Mesendoderm (in vitro differentiated cells): Measurements from ENCODE around the gene TAC4.

Source experiments
- DNase-seq: peaks from one replicate; pipeline ENCODE4 v3.0.0; 2013
- H2AK5ac ChIP-seq: 2 replicates; pipeline ENCODE4 v1.6.1; 2013; ENCODE audit warnings: low read length, inconsistent platforms
- H2BK120ac ChIP-seq: 2 replicates; pipeline ENCODE4 v1.6.1; 2013; ENCODE audit warnings: low read depth, mild to moderate bottlenecking, low read length, moderate library complexity, mixed read lengths
- H2BK15ac ChIP-seq: replicated peaks from 2 replicates; pipeline ENCODE4 v1.6.1; 2013; ENCODE audit warnings: low read depth, mild to moderate bottlenecking, moderate library complexity
- H2BK5ac ChIP-seq: 2 replicates; pipeline ENCODE4 v1.6.1; 2013; ENCODE audit warnings: low read length, inconsistent platforms
- H3K18ac ChIP-seq: 2 replicates; pipeline ENCODE4 v1.6.1; 2013; ENCODE audit warnings: mild to moderate bottlenecking, low read length, mixed read lengths
- H3K23ac ChIP-seq: one replicate; pipeline ENCODE4 v1.6.1; 2013; ENCODE audit warnings: low read length
- H3K27ac ChIP-seq: 2 replicates; pipeline ENCODE4 v1.5.1; 2013; ENCODE audit warnings: low read depth, mild to moderate bottlenecking, inconsistent platforms, low read length, moderate library complexity
- H3K27me3 ChIP-seq: 2 replicates; pipeline ENCODE4 v1.6.1; 2013; ENCODE audit warnings: low read length, control low read depth, mild to moderate bottlenecking, inconsistent platforms; ENCODE audit not compliant: insufficient read depth, poor library complexity
- H3K36me3 ChIP-seq: 2 replicates; pipeline ENCODE4 v1.6.1; 2013; ENCODE audit warnings: low read length, inconsistent platforms; ENCODE audit not compliant: control insufficient read depth, insufficient read depth
- H3K4ac ChIP-seq: one replicate; pipeline ENCODE4 v1.6.1; 2013; ENCODE audit warnings: low read depth, mild to moderate bottlenecking, low read length, moderate library complexity
- H3K4me1 ChIP-seq: 2 replicates; pipeline ENCODE4 v1.6.1; 2013; ENCODE audit warnings: low read depth, low read length, inconsistent platforms; ENCODE audit not compliant: control insufficient read depth
- H3K4me2 ChIP-seq: 2 replicates; pipeline ENCODE4 v1.6.1; 2013; ENCODE audit warnings: low read length
- H3K4me3 ChIP-seq: 2 replicates; pipeline ENCODE4 v1.5.1; 2013; ENCODE audit warnings: mild to moderate bottlenecking, low read length
- H3K56ac ChIP-seq: one replicate; pipeline ENCODE4 v1.6.1; 2013; ENCODE audit warnings: low read length
- H3K79me1 ChIP-seq: 2 replicates; pipeline ENCODE4 v1.6.1; 2013; ENCODE audit warnings: low read length, inconsistent platforms
- H3K79me2 ChIP-seq: 2 replicates; pipeline ENCODE4 v1.6.1; 2013; ENCODE audit warnings: mild to moderate bottlenecking, low read length; ENCODE audit not compliant: control insufficient read depth, insufficient read depth
- H3K9ac ChIP-seq: 2 replicates; pipeline ENCODE4 v1.6.1; 2013; ENCODE audit warnings: low read length, inconsistent platforms
- H4K5ac ChIP-seq: one replicate; pipeline ENCODE4 v1.6.1; 2013; ENCODE audit warnings: low read length
- H4K8ac ChIP-seq: one replicate; pipeline ENCODE4 v1.6.1; 2013; ENCODE audit warnings: low read depth, mild to moderate bottlenecking, control low read depth, low read length, moderate library complexity
- WGBS: extraction: QIAGEN DNeasy Blood & Tissue Kit; methylation state at CpG from one replicate; pipeline ENCODE4 v1.1.7; 2013; ENCODE audit warnings: low lambda C conversion rate, missing lambda C conversion rate; ENCODE audit not compliant: insufficient coverage; ENCODE audit errors: extremely low coverage; 5-methylcytosine and 5-hydroxymethylcytosine counted together

The TAC4 gene

GRCh38 chr17:49841548-49841947 is 6.3 kb downstream of the TAC4 start:
- H3K27ac ChIP-seq, result no peak overlapping the region
- no peaks in the 10 kb centered on the region for H3K4me1 ChIP-seq
- H4K8ac ChIP-seq, result no peak overlapping the region
- no peak overlapping the region for H4K5ac ChIP-seq
- H2BK15ac ChIP-seq, result no peak overlapping the region
- H3K4ac ChIP-seq, result no peak overlapping the region
- H2BK5ac ChIP-seq, result no peak overlapping the region
- H3K23ac ChIP-seq, result no peak overlapping the region
- no peak for DNase-seq
- peaks cover 1% of the 10 kb centered on the region for H3K79me1 ChIP-seq
- no peak overlapping the region for H3K9ac ChIP-seq
- no peaks in the 10 kb centered on the region for H3K27me3 ChIP-seq
- no peak overlapping the region for H3K4me3 ChIP-seq
- no peak overlapping the region for H3K4me2 ChIP-seq
- no peak overlapping the region for H3K56ac ChIP-seq
- no peak overlapping the region for H2AK5ac ChIP-seq
- no peak overlapping the region for H3K18ac ChIP-seq
- no peaks in the 10 kb centered on the region for H3K79me2 ChIP-seq
- H2BK120ac ChIP-seq, result no peak overlapping the region
- no CpG with 5 or more reads among the region's 3 CpGs for WGBS
- peaks cover 4% of the 10 kb centered on the region for H3K36me3 ChIP-seq

GRCh38 chr17:49839455-49839854 is 8.4 kb downstream of the TAC4 start:
- Histone ChIP-seq H4K8ac (no peak overlapping the region), H3K9ac (no peak overlapping the region), H3K4me3 (no peak overlapping the region), H3K27me3 (no peaks in the 10 kb centered on the region), H3K79me1 (peaks cover 1% of the 10 kb centered on the region), H3K4ac (no peak overlapping the region), H3K79me2 (no peaks in the 10 kb centered on the region), H3K56ac (peak overlapping the region; percentile 5), H2BK15ac (no peak overlapping the region), H4K5ac (no peak overlapping the region), H3K4me2 (no peak overlapping the region), H3K36me3 (peaks cover 2% of the 10 kb centered on the region), H2BK5ac (no peak overlapping the region), H3K23ac (no peak overlapping the region), H3K18ac (no peak overlapping the region), H2BK120ac (no peak overlapping the region), H3K4me1 (no peaks in the 10 kb centered on the region), H3K27ac (no peak overlapping the region), H2AK5ac (no peak overlapping the region)
- WGBS, result no CpG with 5 or more reads among the region's 5 CpGs
- DNase-seq, result no peak

GRCh38 chr17:49836111-49837030 is 11.5 kb downstream of the TAC4 start:
- no CpG with 5 or more reads among the region's 16 CpGs for WGBS
- Histone ChIP-seq H3K36me3 (no peaks in the 10 kb centered on the region), H3K56ac (no peak overlapping the region), H3K27me3 (no peaks in the 10 kb centered on the region), H2BK120ac (no peak overlapping the region), H3K79me2 (no peaks in the 10 kb centered on the region), H3K4me2 (no peak overlapping the region), H3K23ac (no peak overlapping the region), H3K79me1 (peaks cover 1% of the 10 kb centered on the region), H3K9ac (no peak overlapping the region), H3K4me1 (peaks cover 3% of the 10 kb centered on the region), H3K18ac (no peak overlapping the region), H2BK15ac (no peak overlapping the region), H3K4me3 (no peak overlapping the region), H2BK5ac (no peak overlapping the region), H3K27ac (no peak overlapping the region), H3K4ac (no peak overlapping the region), H2AK5ac (no peak overlapping the region), H4K8ac (no peak overlapping the region), H4K5ac (no peak overlapping the region)
- peak; percentile 47 for DNase-seq

- H3K79me1 ChIP-seq, result peaks cover under 1% of the 10 kb centered on the region
These were observed 12.4 kb downstream of the TAC4 start for GRCh38 chr17:49835472-49835871.

GRCh38 chr17:49834118-49834743 is 13.6 kb downstream of the TAC4 start:
- H3K4me1 ChIP-seq, result peaks cover 3% of the 10 kb centered on the region
- WGBS, result no CpG with 5 or more reads among the region's 19 CpGs
- H3K4me3 ChIP-seq, result no peak overlapping the region

More at GRCh38 chr17:49835472-49835871, 12.4 kb downstream of the TAC4 start:
- H3K18ac ChIP-seq, result no peak overlapping the region
- H3K27ac ChIP-seq, result no peak overlapping the region
- H3K4me3 ChIP-seq, result no peak overlapping the region
- no peak overlapping the region for H2BK5ac ChIP-seq
- no peak overlapping the region for H3K9ac ChIP-seq
- H3K4me1 ChIP-seq, result peaks cover 3% of the 10 kb centered on the region
- no peaks in the 10 kb centered on the region for H3K27me3 ChIP-seq
- no peak overlapping the region for H4K5ac ChIP-seq
- no peak overlapping the region for H3K23ac ChIP-seq
- no peak overlapping the region for H2AK5ac ChIP-seq
- H3K4ac ChIP-seq, result no peak overlapping the region
- H3K56ac ChIP-seq, result no peak overlapping the region
- no peak overlapping the region for H4K8ac ChIP-seq
- WGBS, result no CpG with 5 or more reads among the region's 7 CpGs
- H3K36me3 ChIP-seq, result no peaks in the 10 kb centered on the region
- no peak overlapping the region for H2BK120ac ChIP-seq
- H2BK15ac ChIP-seq, result no peak overlapping the region
- no peaks in the 10 kb centered on the region for H3K79me2 ChIP-seq
- no peak overlapping the region for H3K4me2 ChIP-seq
- DNase-seq, result no peak

More at GRCh38 chr17:49834118-49834743, 13.6 kb downstream of the TAC4 start:
- Histone ChIP-seq H3K9ac (no peak overlapping the region), H3K79me2 (no peaks in the 10 kb centered on the region), H3K27me3 (no peaks in the 10 kb centered on the region), H2BK5ac (no peak overlapping the region), H2BK120ac (no peak overlapping the region), H3K18ac (no peak overlapping the region), H4K5ac (no peak overlapping the region), H3K4me2 (no peak overlapping the region), H2AK5ac (no peak overlapping the region), H3K79me1 (peaks cover 1% of the 10 kb centered on the region), H4K8ac (no peak overlapping the region), H3K36me3 (peaks cover 2% of the 10 kb centered on the region), H3K4ac (no peak overlapping the region), H3K27ac (no peak overlapping the region), H2BK15ac (no peak overlapping the region), H3K23ac (no peak overlapping the region), H3K56ac (no peak overlapping the region)
- no peak for DNase-seq
